OCI-LY3 (cell line): ENCODE data around the gene NRXN3.

Experiments
- H2AFZ ChIP-seq: fragments of 200-600, 300-600 bp; shearing (Covaris generic); 2 replicates; pipeline ENCODE4 v1.6.0; 2014; ENCODE audit warnings: antibody characterized with exemption, low read depth, low read length
- H3K27ac ChIP-seq: fragments of 200-600, 300-600 bp; sonication (generic); 2 replicates; pipeline ENCODE4 v1.5.1; 2014; ENCODE audit warnings: mild to moderate bottlenecking, low read length, moderate library complexity, mixed read lengths
- H3K27me3 ChIP-seq: fragments of 200-600, 300-600 bp; sonication (generic); 2 replicates; pipeline ENCODE4 v1.6.1; 2014; ENCODE audit warnings: low read depth, low read length, mixed read lengths
- H3K36me3 ChIP-seq: fragments of 200-600, 300-600 bp; sonication (generic); replicated peaks from 2 replicates; pipeline ENCODE3; 2014; ENCODE audit warnings: low read depth, low read length, mixed read lengths
- H3K4me1 ChIP-seq: fragments of 300-600, 200-600 bp; sonication (generic); 2 replicates; pipeline ENCODE4 v1.6.1; 2014; ENCODE audit warnings: low read length, mixed read lengths
- H3K4me2 ChIP-seq: fragments of 200-600, 300-600 bp; sonication (generic); 2 replicates; pipeline ENCODE4 v1.6.1; 2014; ENCODE audit warnings: low read length, mixed read lengths
- H3K4me3 ChIP-seq: fragments of 300-600, 200-600 bp; sonication (generic); 2 replicates; pipeline ENCODE4 v1.5.1; 2014; ENCODE audit warnings: antibody characterized with exemption, mild to moderate bottlenecking, low read length, moderate library complexity
- H3K79me2 ChIP-seq: fragments of 300-600, 200-600 bp; shearing (Covaris generic); 2 replicates; pipeline ENCODE4 v1.6.1; 2014; ENCODE audit warnings: mild to moderate bottlenecking, low read length, mixed read lengths
- H3K9ac ChIP-seq: fragments of 300-600, 200-600 bp; shearing (Covaris generic); 2 replicates; pipeline ENCODE4 v1.6.0; 2014; ENCODE audit warnings: mild to moderate bottlenecking, low read length, moderate library complexity
- H3K9me3 ChIP-seq: fragments of 200-600, 300-600 bp; shearing (Covaris generic); 2 replicates; pipeline ENCODE4 v1.6.1; 2014; ENCODE audit warnings: low read length, mixed read lengths; ENCODE audit not compliant: insufficient read depth
- H4K20me1 ChIP-seq: fragments of 200-600, 300-600 bp; sonication (generic); 2 replicates; pipeline ENCODE4 v1.6.1; 2016; ENCODE audit warnings: low read length, mixed read lengths; ENCODE audit not compliant: insufficient read depth
- EZH2phosphoT487 ChIP-seq: fragments of 200-600 bp; shearing (Covaris generic); IDR thresholded peaks from 2 replicates; pipeline ENCODE4 v1.6.1; 2018; ENCODE audit warnings: antibody characterized with exemption, mixed run types, low read depth
- TF ChIP-seq, protein P1 (sequence below): fragments of 200-600, 300-600 bp; sonication (generic); IDR thresholded peaks from 2 replicates; pipeline ENCODE4 v1.5.1; 2014; ENCODE audit warnings: antibody characterized with exemption, low read length, low read depth

The NRXN3 gene

DNA sequence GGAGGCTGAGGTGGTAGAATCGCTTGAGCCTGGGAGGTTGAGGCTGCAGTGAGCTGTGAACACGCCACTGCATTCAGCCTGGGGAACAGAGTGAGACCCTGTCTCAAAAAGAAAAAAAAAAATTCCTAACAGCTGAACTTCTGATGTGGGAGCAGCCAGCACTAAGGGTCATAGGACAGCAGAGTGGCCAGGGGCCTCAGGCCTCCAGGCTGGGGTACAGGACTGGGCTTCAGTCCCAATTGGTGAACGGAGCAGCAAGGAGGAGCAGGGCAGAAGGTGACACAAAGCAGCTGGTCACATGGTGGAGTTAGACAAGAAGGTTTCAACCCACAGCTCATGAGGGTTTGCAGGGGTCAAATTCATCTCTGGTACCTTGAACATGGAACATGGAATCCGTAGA lies 40.8 kb upstream of the NRXN3 start:
- Histone ChIP-seq H3K9ac (no peak overlapping the region), H3K9me3 (no peaks in the 10 kb centered on the region), H3K27me3 (peaks cover 4% of the 10 kb centered on the region; the same call in 1 of the 2 replicates), H3K4me3 (no peak overlapping the region), H3K79me2 (no peaks in the 10 kb centered on the region), H3K36me3 (no peaks in the 10 kb centered on the region), H3K4me1 (no peaks in the 10 kb centered on the region), H3K4me2 (no peak overlapping the region), H3K27ac (no peak overlapping the region), H2AFZ (no peak overlapping the region), H4K20me1 (no peaks in the 10 kb centered on the region)
- TF ChIP-seq, protein P1, sequence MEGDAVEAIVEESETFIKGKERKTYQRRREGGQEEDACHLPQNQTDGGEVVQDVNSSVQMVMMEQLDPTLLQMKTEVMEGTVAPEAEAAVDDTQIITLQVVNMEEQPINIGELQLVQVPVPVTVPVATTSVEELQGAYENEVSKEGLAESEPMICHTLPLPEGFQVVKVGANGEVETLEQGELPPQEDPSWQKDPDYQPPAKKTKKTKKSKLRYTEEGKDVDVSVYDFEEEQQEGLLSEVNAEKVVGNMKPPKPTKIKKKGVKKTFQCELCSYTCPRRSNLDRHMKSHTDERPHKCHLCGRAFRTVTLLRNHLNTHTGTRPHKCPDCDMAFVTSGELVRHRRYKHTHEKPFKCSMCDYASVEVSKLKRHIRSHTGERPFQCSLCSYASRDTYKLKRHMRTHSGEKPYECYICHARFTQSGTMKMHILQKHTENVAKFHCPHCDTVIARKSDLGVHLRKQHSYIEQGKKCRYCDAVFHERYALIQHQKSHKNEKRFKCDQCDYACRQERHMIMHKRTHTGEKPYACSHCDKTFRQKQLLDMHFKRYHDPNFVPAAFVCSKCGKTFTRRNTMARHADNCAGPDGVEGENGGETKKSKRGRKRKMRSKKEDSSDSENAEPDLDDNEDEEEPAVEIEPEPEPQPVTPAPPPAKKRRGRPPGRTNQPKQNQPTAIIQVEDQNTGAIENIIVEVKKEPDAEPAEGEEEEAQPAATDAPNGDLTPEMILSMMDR = no peak
- TF ChIP-seq EZH2phosphoT487 = no peak

GRCh38 chr14:78130356-78130755 lies 39.8 kb upstream of the NRXN3 start:
- no peaks in the 10 kb centered on the region for H4K20me1 ChIP-seq
- no peaks in the 10 kb centered on the region for H3K4me1 ChIP-seq
- H3K4me3 ChIP-seq = no peak overlapping the region
- H3K27ac ChIP-seq = no peak overlapping the region
- peaks cover 4% of the 10 kb centered on the region; the same call in 1 of the 2 replicates for H3K27me3 ChIP-seq
- H2AFZ ChIP-seq = no peak overlapping the region
- no peaks in the 10 kb centered on the region for H3K9me3 ChIP-seq
- no peak overlapping the region for H3K4me2 ChIP-seq
- no peak overlapping the region for H3K9ac ChIP-seq
- TF ChIP-seq, protein P1 = no peak
- no peak for TF ChIP-seq EZH2phosphoT487
- no peaks in the 10 kb centered on the region for H3K79me2 ChIP-seq
- no peaks in the 10 kb centered on the region for H3K36me3 ChIP-seq

DNA sequence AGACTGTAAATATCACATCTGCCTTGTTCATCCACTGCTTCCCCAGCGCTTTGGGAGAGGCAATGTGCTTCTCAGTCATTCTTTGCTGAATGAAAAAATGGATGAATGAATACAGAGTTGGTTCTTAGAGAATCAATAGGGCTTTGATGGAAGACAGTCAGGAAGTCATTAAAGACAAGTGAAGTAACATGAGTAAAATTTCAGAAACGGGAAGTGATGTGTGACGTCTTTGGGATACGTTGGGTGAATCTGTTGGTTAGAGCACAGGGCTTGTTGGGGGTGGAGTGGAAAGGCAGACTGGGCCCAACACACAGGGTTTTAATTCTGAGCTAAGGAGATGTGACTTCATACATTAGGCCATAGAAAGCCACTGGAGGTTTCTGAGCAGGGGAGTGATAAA lies 39.0 kb upstream of the NRXN3 start:
- Histone ChIP-seq H3K27ac (no peak overlapping the region), H3K4me2 (no peak overlapping the region), H3K36me3 (no peaks in the 10 kb centered on the region), H4K20me1 (no peaks in the 10 kb centered on the region), H3K79me2 (no peaks in the 10 kb centered on the region), H3K27me3 (no peaks in the 10 kb centered on the region; the same call in 1 of the 2 replicates), H2AFZ (no peak overlapping the region), H3K4me1 (no peaks in the 10 kb centered on the region), H3K4me3 (no peak overlapping the region), H3K9ac (no peak overlapping the region), H3K9me3 (no peaks in the 10 kb centered on the region)
- TF ChIP-seq, protein P1 = no peak
- TF ChIP-seq EZH2phosphoT487 = no peak

- Histone ChIP-seq H3K79me2 (no peaks in the 10 kb centered on the region), H3K36me3 (no peaks in the 10 kb centered on the region), H3K4me1 (no peaks in the 10 kb centered on the region), H3K4me3 (no peak overlapping the region), H3K27ac (no peak overlapping the region), H3K9ac (no peak overlapping the region), H2AFZ (no peak overlapping the region), H3K9me3 (no peaks in the 10 kb centered on the region), H3K27me3 (peaks cover 3% of the 10 kb centered on the region; the same call in 1 of the 2 replicates), H4K20me1 (no peaks in the 10 kb centered on the region), H3K4me2 (no peak overlapping the region)
- TF ChIP-seq, protein P1 = no peak
- TF ChIP-seq EZH2phosphoT487 = no peak
These were observed 38.6 kb upstream of the NRXN3 start for GRCh38 chr14:78131616-78132015.
